ENCODE results near the gene TMEM223.
A peak's percentile ranks its signal among the peaks of the same experiment; 100 is the strongest.
"Not testable (repeated sequence)": the region's sequence is repeated elsewhere in the genome, so short reads cannot be mapped to it uniquely, and the experiment has no call there.

TMEM223 gene

DNA sequence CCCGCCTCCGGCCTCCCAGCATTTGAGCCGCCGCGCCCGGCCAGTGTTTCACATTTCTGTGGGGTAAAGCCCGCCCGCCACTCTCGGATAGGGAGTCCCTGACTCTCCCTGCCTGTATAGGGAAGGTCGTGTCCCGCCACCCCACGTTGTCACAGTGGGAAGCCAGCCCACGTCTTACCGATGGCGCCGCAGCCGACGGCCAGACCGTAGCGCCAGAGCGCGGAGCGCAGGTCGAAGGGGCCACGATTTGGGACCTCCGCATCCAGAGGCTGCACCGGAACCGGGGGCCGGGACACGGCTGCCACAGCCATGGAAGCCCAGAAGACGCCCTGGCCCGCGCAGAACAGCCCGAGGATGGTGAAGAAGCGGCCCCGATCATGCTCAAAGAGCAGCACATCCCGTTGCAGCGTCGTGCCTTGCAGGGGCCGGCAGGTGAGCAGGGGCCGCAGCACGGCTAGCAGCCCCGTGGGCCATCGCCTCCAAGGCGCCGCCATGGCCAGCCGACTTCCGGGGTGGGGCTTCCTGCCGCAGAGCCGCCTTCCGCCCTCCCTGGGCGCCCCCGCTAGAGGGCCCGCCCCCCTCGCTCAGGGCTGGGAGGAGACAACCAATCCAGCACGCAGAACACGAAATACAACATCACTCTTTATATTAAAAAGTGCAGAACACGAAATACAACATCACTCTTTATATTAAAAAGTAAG lies at the start of gene TMEM223:
TMEM223 (minus strand) TSS at position 506 of the 701 bp plus-strand sequence; CDS start at position 494, 12 bp downstream.
- peak; percentile 86 for DNase-seq

DNA sequence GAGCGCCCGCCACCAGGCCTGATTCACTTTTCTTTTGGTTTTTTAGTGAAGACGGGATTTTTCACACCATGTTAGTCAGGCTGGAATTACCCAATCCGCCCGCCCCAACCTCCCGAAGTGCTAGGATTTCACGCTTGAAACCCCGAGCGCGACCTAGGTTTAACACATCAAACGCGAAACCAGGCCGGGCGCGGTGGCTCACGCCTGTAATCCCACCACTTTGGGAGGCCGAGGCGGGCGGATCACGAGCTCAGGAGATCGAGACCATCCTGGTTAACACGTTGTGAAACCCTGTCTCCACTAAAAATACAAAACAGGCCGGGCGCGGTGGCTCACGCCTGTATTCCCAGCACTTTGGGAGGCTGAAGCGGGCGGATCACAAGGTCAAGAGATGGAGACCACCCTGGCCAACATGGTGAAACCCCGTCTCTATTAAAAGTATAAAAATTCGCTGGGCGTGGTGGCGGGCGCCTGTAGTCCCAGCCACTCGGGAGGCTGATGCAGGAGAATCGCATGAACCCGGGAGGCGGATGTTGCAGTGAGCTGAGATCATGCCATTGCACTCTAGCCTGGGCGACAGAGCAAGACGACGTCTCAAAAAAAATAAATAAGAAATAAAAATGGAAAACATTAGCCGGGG lies 49.0 kb upstream of the TMEM223 start:
- DNase-seq: peak; percentile 58

DNA sequence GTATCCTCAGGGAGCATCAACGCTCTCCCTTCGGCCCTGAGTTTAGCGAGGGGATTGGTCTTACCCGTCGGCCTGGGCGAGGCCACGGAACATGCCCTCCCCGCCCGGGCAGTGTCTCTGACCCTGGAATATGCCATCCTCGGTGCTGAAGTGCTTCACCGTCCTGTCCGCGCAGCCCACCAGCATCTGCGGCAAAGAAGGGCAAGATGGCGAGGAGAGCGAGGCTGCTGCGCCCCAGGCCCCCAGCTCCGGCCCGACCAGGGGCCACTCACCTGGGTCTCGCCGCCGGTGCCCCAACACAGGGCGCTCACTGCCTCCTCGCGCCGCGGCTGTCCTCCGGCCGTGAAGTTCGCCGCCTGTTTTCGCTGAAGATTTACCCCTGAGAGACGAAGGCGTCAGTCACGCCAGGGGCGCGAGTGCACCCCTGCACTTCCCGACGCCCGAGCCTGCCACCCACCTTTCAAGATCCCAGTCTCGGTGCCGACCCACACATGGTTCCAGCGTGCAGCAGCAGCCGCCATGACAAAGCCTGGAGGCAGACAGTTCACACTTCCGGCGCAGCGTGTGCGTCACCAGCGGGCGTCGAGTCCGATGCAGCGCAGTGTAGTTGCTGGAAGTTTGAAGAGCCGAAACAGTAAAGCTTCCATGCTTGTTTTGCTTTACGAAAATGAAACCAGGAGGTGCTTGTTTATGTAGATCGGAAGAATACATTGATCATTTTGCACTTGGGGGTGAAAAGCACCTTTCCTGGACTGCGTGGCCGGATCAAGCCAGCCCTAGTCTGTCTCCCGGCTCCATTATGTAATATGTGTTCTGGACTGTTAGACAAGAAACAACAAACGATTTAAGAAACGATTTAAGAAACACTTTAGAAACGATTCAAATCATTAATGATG lies 47.5 kb upstream of the TMEM223 start, which contains the start of gene WDR74:
WDR74 (minus strand) TSS at position 541 of the 896 bp plus-strand sequence; CDS start at position 521, 20 bp downstream.
- peak; percentile 95 for DNase-seq

DNA sequence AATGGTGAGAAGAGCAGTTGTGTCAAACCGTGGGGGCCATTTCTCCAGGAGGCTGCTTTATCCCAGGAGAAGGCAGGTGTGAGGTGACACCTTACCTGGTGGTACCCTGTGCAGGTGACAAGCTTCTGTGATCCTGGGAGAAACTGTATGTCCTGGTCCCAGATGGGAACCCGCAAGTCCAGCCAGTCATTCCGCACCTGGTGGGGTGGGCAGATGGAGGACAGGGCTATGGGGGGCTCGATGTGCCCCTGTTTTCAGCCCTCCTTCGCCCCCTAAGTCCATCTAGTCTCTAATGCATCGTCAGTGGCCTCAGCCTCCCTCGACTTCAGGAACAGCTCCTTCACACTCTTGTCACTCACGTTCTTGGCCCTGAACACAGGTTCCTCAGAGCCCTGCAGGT lies 43.5 kb upstream of the TMEM223 start:
- DNase-seq: no peak

GRCh38 chr11:62832336-62833234 lies 40.8 kb upstream of the TMEM223 start, which contains the start of gene TEX54:
Gene TEX54, minus strand, starts transcription at chr11:62832841.
- DNase-seq: no peak

GRCh38 chr11:62831520-62832335 lies 39.9 kb upstream of the TMEM223 start, which contains the start of gene STX5:
Gene STX5, minus strand, starts transcription at chr11:62832051. Its CDS starts 808 bp downstream, at chr11:62831243.
- DNase-seq: peak; percentile 97

- DNase-seq: no peak
Measured at GRCh38 chr11:62830904-62831519, 39.2 kb upstream of the TMEM223 start.

DNA sequence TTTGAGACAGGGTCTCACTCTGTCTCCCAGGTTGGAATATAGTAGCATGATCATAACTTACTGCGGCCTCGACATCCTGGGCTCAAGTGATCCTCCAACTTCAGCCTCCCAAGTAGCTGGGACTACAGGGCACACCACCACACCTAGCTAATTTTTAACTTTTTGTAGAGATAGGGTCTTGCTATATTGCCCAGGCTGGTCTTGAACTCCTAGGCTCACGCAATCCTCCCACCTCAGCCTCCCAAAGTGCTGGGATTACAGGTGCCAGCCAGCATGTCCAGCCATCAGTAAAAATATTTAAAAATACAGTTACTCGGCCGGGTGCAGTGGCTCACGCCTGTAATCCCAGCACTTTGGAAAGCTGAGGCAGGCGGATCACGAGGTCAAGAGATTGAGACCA lies 36.3 kb upstream of the TMEM223 start:
- not testable (repeated sequence) for DNase-seq

- no peak for DNase-seq
Measured at GRCh38 chr11:62823677-62824076, 31.9 kb upstream of the TMEM223 start.

DNA sequence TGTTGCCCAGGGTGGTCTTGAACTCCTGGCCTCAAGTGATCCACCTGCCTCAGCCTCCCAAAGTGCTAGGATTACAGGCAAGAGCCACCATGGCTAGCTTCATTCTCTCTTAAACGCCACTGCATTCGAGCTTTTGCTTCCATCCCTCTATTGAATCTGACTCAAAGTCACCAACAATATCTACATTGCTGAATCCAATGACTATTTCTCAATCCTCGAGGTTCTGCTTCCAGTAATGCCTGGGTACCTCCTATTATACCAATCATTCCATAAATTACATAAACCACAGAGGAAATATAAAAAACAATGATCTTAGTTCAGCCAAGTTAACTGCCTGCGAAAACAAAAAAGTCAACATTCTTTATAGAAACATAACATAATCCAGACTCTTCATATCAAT lies 25.3 kb upstream of the TMEM223 start:
- DNase-seq: no peak

GRCh38 chr11:62816557-62816956 lies 24.8 kb upstream of the TMEM223 start:
- DNase-seq: no peak

DNA sequence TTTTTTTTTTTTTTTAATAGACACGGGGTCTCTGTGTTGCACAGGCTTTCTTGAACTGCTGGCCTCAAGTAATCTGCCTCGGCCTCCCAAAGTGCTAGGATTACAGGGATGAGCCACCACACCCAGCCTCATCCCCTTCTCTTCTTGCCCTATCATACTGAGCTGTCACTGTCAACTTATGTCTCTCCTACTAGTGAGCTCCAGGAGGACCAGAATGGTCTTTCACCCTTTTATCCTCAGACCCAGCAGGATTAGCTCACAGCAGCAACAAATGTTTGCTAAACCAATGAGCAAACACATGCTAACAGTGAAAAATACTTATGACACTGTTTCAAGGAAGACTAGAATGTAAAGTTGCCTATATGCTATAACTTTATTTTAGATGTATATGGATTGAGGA lies 19.9 kb upstream of the TMEM223 start:
- no peak for DNase-seq

DNA sequence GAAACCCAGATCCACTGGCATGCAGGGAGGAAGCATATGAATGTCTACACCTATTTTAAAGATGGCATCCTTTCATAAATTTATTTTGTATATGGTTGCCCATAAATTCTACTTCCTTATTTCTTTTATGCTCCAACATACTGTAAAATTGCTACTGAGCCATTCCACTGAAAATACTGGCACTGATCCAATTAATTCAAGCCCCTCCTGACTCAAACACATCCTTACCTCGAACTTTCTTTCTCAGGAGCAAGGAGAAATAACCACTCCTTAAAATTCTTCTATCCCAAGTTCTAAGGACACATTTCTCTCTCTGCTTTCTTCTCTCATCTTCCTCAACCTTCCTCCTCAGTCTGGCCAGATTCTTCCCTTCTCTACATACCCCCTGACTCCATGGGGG lies 18.9 kb upstream of the TMEM223 start:
- DNase-seq: no peak

- DNase-seq: no peak
Measured at GRCh38 chr11:62806611-62807121, 14.9 kb upstream of the TMEM223 start.

DNA sequence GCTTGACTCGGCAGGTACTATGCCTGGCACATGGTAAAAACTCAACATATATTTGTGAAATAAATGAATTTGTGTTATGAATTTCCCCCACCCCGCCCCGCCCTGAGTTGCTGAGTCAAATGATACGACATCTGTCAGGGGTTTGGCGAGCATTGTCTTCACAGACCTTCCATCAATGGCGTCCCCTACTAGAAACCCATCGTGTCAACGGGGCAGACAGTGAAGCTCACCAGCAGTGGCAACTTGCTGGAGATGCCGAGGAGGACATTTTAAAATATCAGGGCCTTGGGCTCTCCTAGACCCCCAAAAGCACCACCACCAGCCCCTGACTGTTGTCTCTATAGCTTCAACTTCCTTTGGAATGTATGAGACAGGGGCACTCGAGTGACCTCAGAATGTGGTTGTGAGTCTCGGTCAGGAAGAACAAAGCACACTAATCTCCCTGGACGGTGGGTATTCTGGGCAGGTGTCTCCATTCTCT lies 14.2 kb upstream of the TMEM223 start:
- DNase-seq: no peak

DNA sequence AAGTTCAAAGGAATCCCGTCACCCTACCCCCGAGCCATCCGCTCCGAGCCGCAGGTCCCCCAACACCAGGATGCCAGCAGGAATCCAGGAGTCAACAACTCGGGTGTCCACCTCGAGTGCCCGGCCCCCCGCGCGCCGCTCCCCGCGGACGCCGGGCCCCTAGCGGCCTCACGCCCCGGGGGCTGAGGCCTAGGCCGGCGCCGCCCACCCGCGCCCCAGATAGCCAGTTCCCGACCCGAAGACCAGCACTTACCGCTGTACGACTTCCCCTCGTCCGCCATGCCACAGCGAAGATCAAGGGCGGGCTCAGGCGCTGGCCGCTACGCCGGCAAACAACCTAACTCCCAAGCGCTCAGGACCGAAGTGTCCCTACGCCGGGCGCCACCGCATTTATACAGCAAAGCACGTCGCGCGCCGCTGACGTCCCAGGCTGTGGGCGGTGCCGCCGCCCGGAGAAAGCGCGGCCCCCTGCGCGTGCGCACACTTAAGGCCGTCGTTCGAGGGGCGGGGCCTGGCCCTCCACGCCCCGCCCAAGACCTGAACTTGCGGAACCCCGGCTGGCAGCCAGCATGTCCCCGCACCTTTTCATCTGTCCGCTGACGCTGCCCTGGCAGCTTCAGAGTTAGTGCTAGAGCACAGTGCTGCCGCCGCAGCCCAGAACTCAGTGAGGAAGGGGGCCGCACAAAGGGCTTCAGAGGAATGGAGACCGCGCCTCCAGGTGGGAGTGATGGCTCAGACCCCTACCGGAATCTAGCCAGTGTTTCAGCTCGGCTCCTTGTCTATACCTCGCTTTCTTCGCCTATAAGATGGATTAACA lies 13.5 kb upstream of the TMEM223 start, which contains the start of gene NXF1:
NXF1 (minus strand) TSS at position 365 of the 817 bp plus-strand sequence; CDS start at position 281, 84 bp downstream.
- DNase-seq: peak; percentile 96

- DNase-seq: no peak
Measured at GRCh38 chr11:62804310-62805075, 12.7 kb upstream of the TMEM223 start.

DNA sequence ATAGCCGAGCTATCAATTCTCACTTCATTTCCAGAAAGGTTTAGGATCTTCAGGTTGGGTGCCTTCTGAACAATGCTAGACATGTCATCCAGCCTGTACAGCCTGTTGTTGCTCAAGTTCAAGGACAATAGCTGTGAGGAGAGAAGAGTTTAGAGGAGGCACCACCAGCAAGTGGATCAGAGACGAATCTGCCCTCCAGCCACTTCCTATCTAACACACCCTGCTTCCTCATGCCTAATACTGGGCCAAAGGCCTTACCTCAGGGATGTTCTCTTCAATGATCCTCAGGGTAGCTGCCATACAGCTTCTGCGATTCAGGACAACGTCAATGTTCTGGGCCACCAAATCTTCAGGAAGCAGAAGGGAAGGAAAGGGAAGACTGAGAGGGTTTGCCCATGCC lies 9.3 kb upstream of the TMEM223 start:
- no peak for DNase-seq

Measured in NCI-H774 (cell line).